ENCODE results near the gene MBNL1.

DNA sequence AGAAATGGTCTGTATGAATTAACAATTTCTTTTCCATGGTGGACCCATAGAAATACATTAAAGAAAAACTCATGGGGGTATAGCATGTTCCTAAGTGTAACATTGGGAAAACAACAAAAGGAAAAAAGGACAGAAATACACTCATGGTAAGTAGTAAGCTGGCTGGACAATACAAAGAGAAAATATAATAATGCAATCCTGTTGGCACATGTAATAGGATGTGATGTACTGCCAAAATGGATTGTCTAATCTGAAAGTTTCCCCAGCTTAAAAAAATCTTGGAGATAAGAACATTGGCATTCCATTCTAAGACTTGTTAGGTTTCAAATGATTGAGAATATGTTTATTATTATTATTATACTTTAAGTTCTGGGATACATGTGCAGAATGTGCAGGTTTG lies 128.1 kb downstream of the MBNL1 start:
- TF ChIP-seq, protein P1, sequence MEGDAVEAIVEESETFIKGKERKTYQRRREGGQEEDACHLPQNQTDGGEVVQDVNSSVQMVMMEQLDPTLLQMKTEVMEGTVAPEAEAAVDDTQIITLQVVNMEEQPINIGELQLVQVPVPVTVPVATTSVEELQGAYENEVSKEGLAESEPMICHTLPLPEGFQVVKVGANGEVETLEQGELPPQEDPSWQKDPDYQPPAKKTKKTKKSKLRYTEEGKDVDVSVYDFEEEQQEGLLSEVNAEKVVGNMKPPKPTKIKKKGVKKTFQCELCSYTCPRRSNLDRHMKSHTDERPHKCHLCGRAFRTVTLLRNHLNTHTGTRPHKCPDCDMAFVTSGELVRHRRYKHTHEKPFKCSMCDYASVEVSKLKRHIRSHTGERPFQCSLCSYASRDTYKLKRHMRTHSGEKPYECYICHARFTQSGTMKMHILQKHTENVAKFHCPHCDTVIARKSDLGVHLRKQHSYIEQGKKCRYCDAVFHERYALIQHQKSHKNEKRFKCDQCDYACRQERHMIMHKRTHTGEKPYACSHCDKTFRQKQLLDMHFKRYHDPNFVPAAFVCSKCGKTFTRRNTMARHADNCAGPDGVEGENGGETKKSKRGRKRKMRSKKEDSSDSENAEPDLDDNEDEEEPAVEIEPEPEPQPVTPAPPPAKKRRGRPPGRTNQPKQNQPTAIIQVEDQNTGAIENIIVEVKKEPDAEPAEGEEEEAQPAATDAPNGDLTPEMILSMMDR (IDR thresholded peaks at IDR 0.05; ENCODE audit: low read depth, low read length, poor library complexity, severe bottlenecking) = no peak
- TF ChIP-seq EZH2phosphoT487 (IDR thresholded peaks at IDR 0.05; ENCODE audit: borderline replicate concordance, low read length) = no peak
